Activated naive CD4-positive, alpha-beta T cell treated with anti-CD3 and anti-CD28 coated beads, Interleukin-2, amount 10 ng/mL, durations not matched to agents 7 days and 5 days (primary cell): ENCODE results near the gene DCUN1D5.

Experiments used
- CTCF ChIA-PET: fragments of 350-600 bp; sonication (Branson Sonifier 250); formaldehyde crosslinking; loops from one replicate; lab custom pipeline; 2021; ENCODE audit warnings: antibody characterized with exemption; lab: Charles Lee
- DNase-seq: peaks from one replicate; pipeline ENCODE4 v3.0.0-alpha.2; 2020
- H3K27ac Mint-ChIP-seq: one replicate; pipeline ENCODE4 v1.8.0; 2021; ENCODE audit warnings: mild to moderate bottlenecking, moderate library complexity, mixed read lengths
- H3K27me3 Mint-ChIP-seq: one replicate; pipeline ENCODE4 v1.8.0; 2021; ENCODE audit warnings: mild to moderate bottlenecking, mixed read lengths
- H3K36me3 Mint-ChIP-seq: one replicate; pipeline ENCODE4 v1.8.0; 2021; ENCODE audit warnings: mixed read lengths
- H3K4me1 Mint-ChIP-seq: one replicate; pipeline ENCODE4 v1.8.0; 2021; ENCODE audit warnings: mixed read lengths
- H3K4me3 Mint-ChIP-seq: one replicate; pipeline ENCODE4 v1.8.0; 2021; ENCODE audit warnings: mild to moderate bottlenecking, moderate library complexity, mixed read lengths
- H3K9me3 Mint-ChIP-seq: one replicate; pipeline ENCODE4 v1.8.0; 2021; ENCODE audit warnings: mixed read lengths

Gene DCUN1D5

DNA sequence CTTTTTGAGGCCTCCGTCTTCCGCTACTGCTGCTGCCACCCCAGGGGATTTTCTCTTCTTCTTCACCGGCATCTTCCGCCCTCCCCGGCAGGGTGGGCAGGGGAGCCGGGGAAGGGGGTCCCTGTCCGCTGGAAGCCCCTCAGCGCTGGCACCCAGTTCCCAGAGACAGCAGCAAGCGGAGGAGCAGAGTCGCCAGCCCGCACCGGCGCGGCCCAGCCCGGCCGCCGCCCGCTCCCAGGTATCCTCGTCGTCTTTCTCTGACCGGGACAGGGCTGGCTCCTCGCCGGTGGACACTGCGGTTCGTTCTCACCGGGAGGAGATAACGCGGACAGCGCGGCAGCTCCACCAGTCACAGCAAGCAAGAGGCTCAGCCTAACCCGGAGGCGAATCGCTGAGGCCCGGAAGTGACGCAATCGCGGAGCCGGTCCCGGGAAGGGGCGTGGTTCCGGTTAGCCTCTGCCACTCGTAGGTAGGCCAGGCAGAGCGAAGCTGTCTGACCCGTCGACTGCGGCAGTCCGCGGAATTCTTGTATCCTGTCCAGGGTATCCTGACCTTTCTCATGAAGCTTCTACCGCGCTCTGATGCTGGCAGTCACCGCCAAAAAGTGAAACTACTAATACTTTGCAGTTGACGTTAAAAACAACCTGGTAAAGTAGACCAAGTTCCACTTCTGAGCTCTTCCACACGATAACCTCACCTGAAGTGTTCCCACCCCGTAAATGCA, at the start of gene DCUN1D5:
TSS of gene DCUN1D5 (minus strand) at position 360 of the 724 bp plus-strand sequence. CDS start at position 72, 288 bp downstream.
- no peaks in the 10 kb centered on the region for H3K9me3 Mint-ChIP-seq
- peak within 1 kb of the TSS; percentile 93 for H3K27ac Mint-ChIP-seq
- H3K4me1 Mint-ChIP-seq: peaks cover 31% of the 10 kb centered on the region
- H3K27me3 Mint-ChIP-seq: peaks cover 12% of the 10 kb centered on the region
- CTCF ChIA-PET: interaction anchor here (0.9 to 1.4 kb wide), 3 partner anchors 16 to 56 kb away, joined by 3 to 5 read pairs (median 4); partner anchors contain the start of gene DYNC2H1
- H3K36me3 Mint-ChIP-seq: peaks cover 13% of the 10 kb centered on the region
- H3K4me3 Mint-ChIP-seq: peak within 1 kb of the TSS; percentile 76
- peak; percentile 98 for DNase-seq

GRCh38 chr11:103125462-103125861, 33.5 kb upstream of the DCUN1D5 start:
- CTCF ChIA-PET: no interaction called here
- no peak for DNase-seq
- no peaks in the 10 kb centered on the region for H3K4me1 Mint-ChIP-seq
- no peaks in the 10 kb centered on the region for H3K9me3 Mint-ChIP-seq
- H3K4me3 Mint-ChIP-seq: no peak overlapping the region
- H3K27me3 Mint-ChIP-seq: no peaks in the 10 kb centered on the region
- no peaks in the 10 kb centered on the region for H3K36me3 Mint-ChIP-seq
- H3K27ac Mint-ChIP-seq: no peak overlapping the region

- DNase-seq: no peak
- CTCF ChIA-PET: no interaction called here
- Mint-ChIP-seq H3K9me3 (no peaks in the 10 kb centered on the region), H3K4me1 (peaks cover 6% of the 10 kb centered on the region), H3K27ac (no peak overlapping the region), H3K27me3 (peaks cover 6% of the 10 kb centered on the region), H3K4me3 (no peak overlapping the region), H3K36me3 (no peaks in the 10 kb centered on the region)
Measured at GRCh38 chr11:103114836-103115235, 22.9 kb upstream of the DCUN1D5 start.

- H3K4me1 Mint-ChIP-seq: peaks cover 18% of the 10 kb centered on the region
- peaks cover 15% of the 10 kb centered on the region for H3K27me3 Mint-ChIP-seq
- no peaks in the 10 kb centered on the region for H3K9me3 Mint-ChIP-seq
- no peak for DNase-seq
- CTCF ChIA-PET: interaction anchor here (0.6 kb wide), 1 partner anchor 836 kb away, joined by 3 read pairs; no protein-coding TSS in a partner anchor
- H3K4me3 Mint-ChIP-seq: no peak overlapping the region
- H3K36me3 Mint-ChIP-seq: no peaks in the 10 kb centered on the region
- H3K27ac Mint-ChIP-seq: no peak overlapping the region
Measured at GRCh38 chr11:103112364-103112763, 20.4 kb upstream of the DCUN1D5 start.

DNA sequence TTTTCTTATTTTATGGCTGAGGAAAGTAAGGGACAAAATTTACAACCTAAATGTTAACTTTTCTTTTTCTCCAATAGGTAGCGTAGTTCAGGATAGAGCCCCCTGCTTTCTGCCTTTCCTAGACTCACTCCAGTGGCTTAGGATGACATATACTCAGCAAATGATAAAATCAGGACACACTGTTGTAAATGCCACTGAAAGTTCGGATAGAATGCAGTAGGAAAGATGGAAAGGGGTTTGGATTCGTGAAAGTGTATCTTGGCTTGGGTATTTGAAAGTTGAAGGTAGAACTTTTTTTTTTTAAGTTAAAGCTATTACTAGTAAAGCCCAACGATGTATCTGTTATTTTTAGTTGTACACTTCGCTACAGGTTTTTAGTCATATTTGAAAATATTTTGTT, 19.4 kb upstream of the DCUN1D5 start:
- Mint-ChIP-seq H3K36me3 (no peaks in the 10 kb centered on the region), H3K9me3 (no peaks in the 10 kb centered on the region), H3K27me3 (peaks cover 15% of the 10 kb centered on the region), H3K4me3 (no peak overlapping the region), H3K27ac (no peak overlapping the region), H3K4me1 (peaks cover 18% of the 10 kb centered on the region)
- DNase-seq: no peak
- CTCF ChIA-PET: no interaction called here

- H3K27me3 Mint-ChIP-seq: peaks cover 15% of the 10 kb centered on the region
- CTCF ChIA-PET: no interaction called here
- no peak for DNase-seq
- no peaks in the 10 kb centered on the region for H3K36me3 Mint-ChIP-seq
- H3K9me3 Mint-ChIP-seq: no peaks in the 10 kb centered on the region
- H3K4me3 Mint-ChIP-seq: no peak overlapping the region
- H3K4me1 Mint-ChIP-seq: peaks cover 18% of the 10 kb centered on the region
- H3K27ac Mint-ChIP-seq: no peak overlapping the region
Measured at GRCh38 chr11:103110391-103110790, 18.4 kb upstream of the DCUN1D5 start.

DNA sequence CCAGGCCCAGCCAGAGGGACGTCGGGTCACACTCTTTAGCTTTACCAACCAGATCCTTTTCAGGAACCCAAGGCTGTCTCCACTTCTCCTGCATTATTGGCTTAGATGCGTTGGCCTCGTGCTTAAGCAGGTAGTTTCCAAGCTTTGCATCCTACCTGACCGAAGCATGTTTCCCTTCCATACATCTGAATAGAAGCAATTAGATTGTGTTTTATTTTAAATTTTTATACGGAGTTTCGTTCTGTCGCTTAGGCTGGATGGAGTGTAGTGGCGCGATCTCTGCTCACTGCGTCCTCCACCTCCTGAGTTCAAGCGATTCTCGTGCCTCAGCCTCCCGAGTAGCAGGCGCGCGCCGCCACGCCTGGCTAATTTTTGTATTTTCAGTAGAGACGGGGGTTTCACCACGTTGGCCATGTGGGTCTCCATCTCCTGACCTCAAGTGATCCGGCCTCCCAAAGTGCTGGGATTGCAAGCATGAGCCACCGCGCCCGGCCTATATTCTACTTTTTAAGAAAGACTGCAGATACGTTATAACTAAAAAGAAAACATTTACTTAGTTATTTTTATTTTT, 17.9 kb upstream of the DCUN1D5 start:
- H3K27ac Mint-ChIP-seq: peak overlapping the region; percentile 85
- H3K9me3 Mint-ChIP-seq: no peaks in the 10 kb centered on the region
- CTCF ChIA-PET: interaction anchor here (0.9 to 1.8 kb wide), 13 partner anchors 10 to 491 kb away, joined by 3 to 10 read pairs (median 3); partner anchors contain the start of gene DCUN1D5
- no peak for DNase-seq
- peaks cover 15% of the 10 kb centered on the region for H3K27me3 Mint-ChIP-seq
- H3K4me1 Mint-ChIP-seq: peaks cover 18% of the 10 kb centered on the region
- no peaks in the 10 kb centered on the region for H3K36me3 Mint-ChIP-seq
- peak overlapping the region; percentile 93 for H3K4me3 Mint-ChIP-seq

GRCh38 chr11:103108933-103109817, 17.2 kb upstream of the DCUN1D5 start, which contains the start of gene DYNC2H1:
DYNC2H1 (plus strand) TSS chr11:103109426; CDS start chr11:103109575, 149 bp downstream.
- no peaks in the 10 kb centered on the region for H3K9me3 Mint-ChIP-seq
- peaks cover 21% of the 10 kb centered on the region for H3K27me3 Mint-ChIP-seq
- peak within 1 kb of the TSS; percentile 93 for H3K4me3 Mint-ChIP-seq
- peaks cover 18% of the 10 kb centered on the region for H3K4me1 Mint-ChIP-seq
- CTCF ChIA-PET: interaction anchor here (0.7 to 1.8 kb wide), 15 partner anchors 9 to 1858 kb away, joined by 3 to 10 read pairs (median 3); partner anchors contain the start of gene DCUN1D5
- H3K27ac Mint-ChIP-seq: peak within 1 kb of the TSS; percentile 85
- peak; percentile 91 for DNase-seq
- no peaks in the 10 kb centered on the region for H3K36me3 Mint-ChIP-seq

GRCh38 chr11:103097279-103097678, 5.3 kb upstream of the DCUN1D5 start:
- CTCF ChIA-PET: no interaction called here
- H3K4me3 Mint-ChIP-seq: no peak overlapping the region
- H3K9me3 Mint-ChIP-seq: no peaks in the 10 kb centered on the region
- DNase-seq: no peak
- H3K27me3 Mint-ChIP-seq: peaks cover 22% of the 10 kb centered on the region
- H3K4me1 Mint-ChIP-seq: peaks cover 4% of the 10 kb centered on the region
- H3K36me3 Mint-ChIP-seq: no peaks in the 10 kb centered on the region
- H3K27ac Mint-ChIP-seq: no peak overlapping the region

DNA sequence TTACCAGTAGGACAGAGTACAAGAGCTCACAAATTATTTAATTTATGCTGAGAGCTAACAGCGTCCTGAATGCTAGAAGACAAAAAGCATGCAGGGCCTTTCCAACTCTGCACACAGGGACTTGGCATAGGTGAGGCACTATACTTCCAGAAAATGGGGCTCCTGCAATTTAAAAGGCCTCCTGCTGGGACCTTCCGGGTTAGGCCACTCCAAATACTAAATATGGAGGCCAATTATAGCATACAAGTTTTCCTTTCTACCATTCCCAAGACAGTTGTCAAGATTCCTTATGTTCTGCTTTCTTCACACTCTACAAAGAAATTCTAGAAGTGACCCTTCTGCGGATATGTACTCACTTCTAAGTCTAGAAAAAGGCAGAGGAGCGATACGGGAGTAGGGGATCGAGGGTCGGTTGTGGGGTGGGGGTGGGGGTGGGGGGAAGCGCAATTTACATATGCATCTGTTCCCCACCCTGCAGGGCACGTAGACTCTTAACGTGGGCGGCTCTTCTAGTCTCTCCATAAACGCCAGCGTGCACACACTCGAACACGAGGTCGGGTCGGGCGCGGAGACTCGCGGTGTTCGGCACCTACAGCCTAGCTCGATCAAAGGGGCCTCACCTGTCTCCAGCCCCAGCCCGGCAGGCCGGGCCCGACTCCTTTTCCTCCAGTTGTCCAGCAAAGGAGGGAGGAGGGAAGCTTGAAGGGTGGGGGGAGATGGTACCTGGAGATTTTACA, 728 bp downstream of the DCUN1D5 start:
- CTCF ChIA-PET: interaction anchor here (0.8 to 1.9 kb wide), 6 partner anchors 13 to 55 kb away, joined by 3 to 5 read pairs (median 4); partner anchors contain the start of gene DYNC2H1
- Mint-ChIP-seq H3K4me3 (peak overlapping the region; percentile 76), H3K36me3 (peaks cover 16% of the 10 kb centered on the region), H3K4me1 (peaks cover 33% of the 10 kb centered on the region), H3K27ac (peak overlapping the region; percentile 93), H3K9me3 (no peaks in the 10 kb centered on the region), H3K27me3 (peaks cover 5% of the 10 kb centered on the region)
- peak; percentile 59 for DNase-seq

DNA sequence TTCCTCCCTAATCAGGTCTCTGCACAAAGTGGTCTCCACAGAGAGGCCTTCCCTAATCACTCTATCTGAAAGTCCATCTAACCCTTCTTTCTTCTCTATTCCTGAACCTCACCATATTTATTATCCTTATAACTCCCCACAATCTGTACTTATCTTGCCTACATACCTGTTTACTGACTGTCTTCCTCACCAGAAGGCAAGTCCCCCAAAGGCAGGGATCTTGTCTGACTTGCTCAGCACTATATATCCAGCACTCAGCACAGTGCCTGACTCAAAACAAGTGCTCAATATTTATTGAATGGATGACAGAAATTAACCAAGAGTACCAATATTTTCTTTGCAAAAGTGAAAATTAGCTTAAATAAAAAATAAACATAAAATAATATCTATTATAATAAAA, 5.5 kb downstream of the DCUN1D5 start:
- no peak overlapping the region for H3K4me3 Mint-ChIP-seq
- H3K9me3 Mint-ChIP-seq: no peaks in the 10 kb centered on the region
- no peak for DNase-seq
- no peaks in the 10 kb centered on the region for H3K27me3 Mint-ChIP-seq
- H3K4me1 Mint-ChIP-seq: peaks cover 28% of the 10 kb centered on the region
- CTCF ChIA-PET: no interaction called here
- H3K36me3 Mint-ChIP-seq: peaks cover 19% of the 10 kb centered on the region
- no peak overlapping the region for H3K27ac Mint-ChIP-seq

- Mint-ChIP-seq H3K4me3 (no peak overlapping the region), H3K4me1 (peaks cover 24% of the 10 kb centered on the region), H3K36me3 (peaks cover 19% of the 10 kb centered on the region), H3K27me3 (no peaks in the 10 kb centered on the region), H3K27ac (no peak overlapping the region), H3K9me3 (no peaks in the 10 kb centered on the region)
- CTCF ChIA-PET: interaction anchor here (0.6 kb wide), 1 partner anchor 24 kb away, joined by 3 read pairs; no protein-coding TSS in a partner anchor
- DNase-seq: no peak
Measured at GRCh38 chr11:103085758-103086365, 6.1 kb downstream of the DCUN1D5 start.

GRCh38 chr11:103079833-103080232, 12.1 kb downstream of the DCUN1D5 start:
- H3K4me3 Mint-ChIP-seq: no peak overlapping the region
- no peaks in the 10 kb centered on the region for H3K4me1 Mint-ChIP-seq
- H3K27ac Mint-ChIP-seq: no peak overlapping the region
- H3K36me3 Mint-ChIP-seq: peaks cover 40% of the 10 kb centered on the region
- CTCF ChIA-PET: no interaction called here
- no peaks in the 10 kb centered on the region for H3K9me3 Mint-ChIP-seq
- H3K27me3 Mint-ChIP-seq: no peaks in the 10 kb centered on the region
- no peak for DNase-seq
